Left ventricle myocardium superior (tissue), 1 donor: Measurements from ENCODE around the gene SPINT2. TPM values are rescaled to one million over a fixed set of nuclear protein-coding genes. Genes with fewer than 3 reads are reported as not detected.
"Not testable (repeated sequence)": the region's sequence is repeated elsewhere in the genome, so short reads cannot be mapped to it uniquely, and the experiment has no call there.

ENCODE experiments used
- ATAC-seq: fragments of 200-7000 bp; cut with Tn5 transposase; one replicate; pipeline ENCODE4 v1.9.1; 2020; ENCODE audit warnings: mild to moderate bottlenecking, moderate library complexity
- DNase-seq: peaks from one replicate; pipeline ENCODE4 v3.0.0-alpha.2; 2020
- intact Hi-C: fragments of 100-400 bp; cut with micrococcal nuclease; formaldehyde crosslinking; loops from one replicate; pipeline ENCODE4 v1.11.0; 2022
- long read RNA-seq: library from polyadenylated mRNA; unstranded; transcript quantifications from one replicate; pipeline ENCODE4 v2.0.0, GENCODE V29; 2021
- total RNA-seq: library from RNA; stranded (reverse); fragmentation: NEBNext Ultra II Directional; extraction: Animal tissue kit (Norgen Biotek cat#: 25700); gene quantifications from one replicate; pipeline ENCODE4 v1.2.1, GENCODE V29; 2021
- donor health status: DM: no; HTN: yes; CAD: no; lungs with severe emphysema.

SPINT2 gene
- 9.9 TPM for total RNA-seq
- long read RNA-seq, transcript SPINT2-201 (7 exons, 1,802 nt): major isoform, 44 of 51 reads
- long read RNA-seq, partial matches to known transcripts: 3 of 51 reads
- long read RNA-seq, other reads (novel, unspliced or antisense): 4 of 51 reads

DNA sequence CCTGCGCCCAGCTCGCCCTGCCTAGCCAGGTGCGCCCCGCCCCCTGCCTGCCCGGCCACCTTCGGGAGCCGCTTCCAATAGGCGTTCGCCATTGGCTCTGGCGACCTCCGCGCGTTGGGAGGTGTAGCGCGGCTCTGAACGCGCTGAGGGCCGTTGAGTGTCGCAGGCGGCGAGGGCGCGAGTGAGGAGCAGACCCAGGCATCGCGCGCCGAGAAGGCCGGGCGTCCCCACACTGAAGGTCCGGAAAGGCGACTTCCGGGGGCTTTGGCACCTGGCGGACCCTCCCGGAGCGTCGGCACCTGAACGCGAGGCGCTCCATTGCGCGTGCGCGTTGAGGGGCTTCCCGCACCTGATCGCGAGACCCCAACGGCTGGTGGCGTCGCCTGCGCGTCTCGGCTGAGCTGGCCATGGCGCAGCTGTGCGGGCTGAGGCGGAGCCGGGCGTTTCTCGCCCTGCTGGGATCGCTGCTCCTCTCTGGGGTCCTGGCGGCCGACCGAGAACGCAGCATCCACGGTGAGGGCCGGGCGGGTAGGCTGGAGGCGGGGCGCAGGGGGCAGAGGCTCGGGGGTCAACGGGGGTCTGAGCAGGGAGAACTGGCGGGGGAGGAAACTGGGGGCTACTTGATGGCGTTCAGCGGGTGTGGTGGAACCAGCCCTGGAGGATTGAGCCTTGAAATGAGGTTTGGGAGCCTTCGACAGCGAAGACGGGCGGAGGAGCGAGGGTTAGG, at the start of gene SPINT2:
Gene SPINT2, plus strand, starts transcription at position 88 of the 727 bp plus-strand sequence. Its CDS starts 320 bp downstream, at position 408.
- ATAC-seq (peak; percentile 46), DNase-seq (peak; percentile 58)
- intact Hi-C loops: no loop called here

DNA sequence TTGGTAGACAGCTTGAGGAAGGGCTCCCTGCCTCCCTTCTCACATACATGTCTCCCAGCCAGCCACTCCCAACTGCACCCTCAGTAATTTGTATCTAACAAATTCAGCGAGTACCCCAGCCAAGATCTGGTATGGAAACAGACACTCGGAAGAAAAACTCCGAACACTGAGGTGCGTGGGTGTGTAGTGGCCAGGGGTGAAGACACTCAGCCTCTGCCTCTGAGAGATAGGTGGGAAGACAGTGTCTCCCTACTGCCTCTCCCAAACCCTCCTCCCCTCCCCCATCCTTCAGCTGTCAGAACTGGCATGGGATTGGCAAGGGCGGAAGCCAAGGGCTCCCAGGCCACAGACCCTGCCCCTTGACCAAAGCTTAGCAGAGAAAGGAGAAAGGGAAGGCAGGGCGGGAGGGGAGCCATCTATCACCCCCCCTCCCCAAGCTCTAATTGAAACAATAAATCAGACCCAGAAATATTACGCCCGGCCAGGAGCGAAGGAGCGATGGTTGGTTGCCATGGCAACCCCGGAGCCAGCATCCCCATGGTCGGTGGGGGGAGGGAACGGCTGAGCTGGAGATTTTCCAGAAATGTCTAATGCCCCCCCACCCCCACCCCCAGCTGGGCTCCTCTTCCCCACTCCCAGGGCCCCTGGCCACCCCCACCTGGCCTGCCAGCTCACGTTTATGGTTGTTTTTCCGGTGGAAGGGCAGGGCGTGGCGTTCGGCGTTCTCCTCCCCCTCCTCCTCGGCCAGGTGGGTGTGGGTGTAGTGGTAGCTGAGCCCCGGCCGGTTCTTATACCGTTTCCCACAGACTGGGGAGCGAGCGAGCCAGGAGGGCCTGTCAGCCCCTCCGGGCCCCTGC, 47.4 kb upstream of the SPINT2 start:
- DNase-seq (no peak), ATAC-seq (no peak)
- intact Hi-C loops: no loop called here

GRCh38 chr19:38218204-38218603, 46.2 kb upstream of the SPINT2 start:
- DNase-seq: no peak
- intact Hi-C loops: no loop called here
- ATAC-seq: no peak

GRCh38 chr19:38219221-38219620, 45.2 kb upstream of the SPINT2 start:
- intact Hi-C loops: no loop called here
- ATAC-seq: no peak
- DNase-seq: no peak

- ATAC-seq (no peak), DNase-seq (no peak)
- intact Hi-C loops: no loop called here
Measured at GRCh38 chr19:38221421-38221820, 43.0 kb upstream of the SPINT2 start.

DNA sequence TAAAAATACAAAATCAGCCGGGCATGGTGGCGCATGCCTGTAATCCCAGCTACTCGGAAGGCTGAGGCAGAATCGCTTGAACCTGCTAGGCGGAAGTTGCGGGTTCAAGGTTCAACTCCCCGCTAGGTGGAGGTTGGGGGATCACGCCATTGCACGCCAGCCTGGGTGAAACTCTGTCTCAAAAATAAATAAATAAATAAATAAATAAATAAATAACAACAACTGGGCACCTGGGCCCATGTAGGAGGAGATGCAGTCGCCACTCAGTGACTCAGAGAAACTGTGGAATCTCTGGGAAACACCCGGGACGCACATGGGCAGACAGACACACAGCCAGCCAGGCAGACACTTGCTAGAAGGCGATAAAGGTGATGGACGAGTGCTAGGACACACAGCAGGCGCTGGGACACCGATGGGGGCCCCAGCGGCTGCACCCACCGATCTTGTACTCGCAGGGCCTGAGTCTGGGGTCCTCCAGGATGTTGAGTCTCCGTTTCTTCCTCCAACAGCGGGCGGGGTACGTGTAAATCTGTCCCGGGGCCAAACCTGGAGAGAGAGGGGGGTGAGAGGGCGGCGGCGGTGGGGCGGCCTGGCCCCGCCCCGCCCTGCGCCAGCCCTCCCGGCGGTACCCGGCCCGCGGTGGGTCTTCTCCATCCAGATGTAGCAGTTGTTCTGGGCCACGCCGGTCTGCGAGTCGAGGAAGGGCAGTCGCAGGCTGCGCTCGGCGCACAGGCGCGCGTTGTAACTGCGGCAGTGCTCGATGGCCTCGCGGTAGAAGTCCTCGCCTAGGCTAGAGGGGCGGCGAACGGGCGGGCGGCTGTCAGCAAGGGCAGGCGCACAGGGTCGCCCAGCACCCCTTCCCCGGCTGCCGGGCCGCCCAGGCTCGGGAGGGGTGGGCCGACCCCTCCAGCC, 42.2 kb upstream of the SPINT2 start:
- intact Hi-C loops: no loop called here
- ATAC-seq (no peak), DNase-seq (no peak)

- ATAC-seq: no peak
- no peak for DNase-seq
- intact Hi-C loops: no loop called here
Measured at GRCh38 chr19:38223119-38223523, 41.3 kb upstream of the SPINT2 start.

DNA sequence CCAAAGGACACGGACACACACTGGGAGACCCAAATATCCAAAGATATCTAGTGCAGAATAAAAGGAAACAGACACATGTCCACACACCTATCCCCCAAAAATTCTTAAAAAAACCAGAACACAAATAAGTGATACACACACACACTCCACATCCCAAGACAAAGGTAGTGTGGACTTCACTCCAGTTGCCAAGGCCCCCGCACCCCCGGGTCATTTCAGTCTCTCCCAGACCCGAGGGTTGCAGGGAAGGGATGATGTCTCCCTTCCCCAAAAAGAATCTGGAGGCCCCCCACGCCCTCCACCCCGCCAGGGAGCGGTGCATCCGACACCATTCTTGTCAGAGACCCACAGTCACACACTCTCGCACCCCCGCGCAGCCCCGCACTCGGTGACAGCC, 40.8 kb upstream of the SPINT2 start:
- DNase-seq: no peak
- intact Hi-C loops: no loop called here

GRCh38 chr19:38224014-38224862, 40.1 kb upstream of the SPINT2 start, which contains the start of gene DPF1:
Gene DPF1 (minus strand): TSS chr19:38224222. CDS start chr19:38224142, 80 bp downstream.
- ATAC-seq (peak; percentile 85), DNase-seq (peak; percentile 65)
- intact Hi-C loops: no loop called here

More for the DNA sequence above, 40.8 kb upstream of the SPINT2 start:
- ATAC-seq: no peak

DNA sequence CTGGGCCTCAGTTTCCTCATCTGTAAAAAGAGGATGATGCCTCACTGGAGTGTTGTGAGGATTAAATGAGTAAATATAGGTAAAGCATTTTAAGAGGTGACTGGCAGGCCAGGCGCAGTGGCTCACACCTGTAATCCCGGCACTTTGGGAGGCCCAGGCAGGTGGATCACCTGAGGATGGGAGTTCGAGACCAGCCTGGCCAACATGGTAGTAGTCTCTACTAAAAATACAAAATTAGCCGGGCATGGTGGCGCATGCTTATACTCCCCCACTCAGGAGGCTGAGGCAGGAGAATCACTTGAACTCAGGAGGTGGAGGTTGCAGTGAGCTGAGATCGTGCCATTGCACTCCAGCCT, 39.5 kb upstream of the SPINT2 start:
- ATAC-seq, DNase-seq, intact Hi-C loops: not testable (repeated sequence)

- DNase-seq (no peak), ATAC-seq (no peak)
- intact Hi-C loops: no loop called here
Measured at GRCh38 chr19:38227287-38228004, 36.9 kb upstream of the SPINT2 start.

DNA sequence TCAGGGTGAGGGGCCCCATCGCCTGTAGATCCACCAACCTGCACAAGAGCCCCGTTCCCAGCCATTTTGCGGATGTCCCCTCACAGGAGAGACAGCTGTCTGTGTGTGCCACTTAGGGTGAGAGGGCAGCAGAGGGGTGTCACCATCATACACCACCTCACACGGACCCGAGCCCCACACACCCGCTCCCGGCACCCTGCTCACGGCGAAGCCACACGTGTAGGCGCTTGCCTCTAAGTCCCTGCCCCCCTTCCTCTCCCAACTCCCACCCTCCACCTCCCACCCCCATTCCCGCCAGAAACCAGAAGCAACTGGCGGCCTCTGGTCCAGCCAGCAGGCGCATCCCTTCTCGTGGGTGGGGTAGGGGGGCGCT, 36.4 kb upstream of the SPINT2 start:
- DNase-seq (no peak), ATAC-seq (no peak)
- intact Hi-C loops: no loop called here

DNA sequence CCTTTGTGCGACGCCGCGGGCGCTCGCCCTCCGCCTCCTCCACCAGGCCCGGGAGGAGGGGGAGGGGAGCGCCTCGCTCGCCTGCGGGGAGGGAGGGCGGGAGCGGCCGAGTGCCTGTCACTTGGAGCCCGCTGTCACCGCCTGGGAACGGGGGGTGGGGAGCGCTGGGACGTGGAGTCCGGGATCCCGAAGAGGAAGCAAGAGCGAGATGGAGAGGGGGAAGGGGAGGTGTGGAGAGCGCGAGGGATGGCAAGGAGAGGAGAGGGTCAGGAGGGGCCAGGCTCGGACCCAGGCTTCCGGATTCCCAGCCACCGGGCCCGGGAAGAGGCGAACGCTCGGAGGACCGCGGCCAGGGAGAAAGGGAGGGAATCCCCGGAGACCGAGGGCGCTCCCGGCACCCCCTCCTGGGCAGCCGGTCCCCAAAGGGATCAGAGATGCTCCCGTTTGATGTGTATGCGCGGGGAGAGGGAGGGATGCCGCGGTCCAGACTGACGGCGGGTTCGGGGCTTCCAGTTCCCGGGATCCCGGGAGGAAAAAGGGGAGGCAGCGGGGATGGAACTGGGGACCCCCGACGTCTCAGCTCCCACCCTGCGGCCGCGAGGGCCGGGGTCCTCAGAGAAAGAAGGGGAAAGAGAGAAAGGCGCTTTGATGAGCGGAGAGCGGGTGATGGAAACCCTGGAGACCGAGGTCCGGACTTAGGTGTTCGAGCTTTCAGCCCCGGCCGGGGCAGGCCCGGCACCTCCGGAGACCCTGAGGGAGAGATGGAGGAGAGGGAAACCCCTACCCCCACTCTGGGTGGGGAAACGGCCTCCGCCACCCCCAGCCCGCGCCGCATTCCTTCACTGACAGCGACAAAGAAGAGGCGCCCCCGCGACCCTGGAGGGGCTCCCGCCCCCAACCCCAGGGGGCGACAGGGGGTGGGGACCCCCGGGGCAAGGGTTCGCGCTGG, 35.6 kb upstream of the SPINT2 start:
- DNase-seq (peak; percentile 46), ATAC-seq (no peak)
- intact Hi-C loops: no loop called here

GRCh38 chr19:38229585-38230073, 34.7 kb upstream of the SPINT2 start:
- peak; percentile 80 for DNase-seq
- intact Hi-C loops: no loop called here
- peak; percentile 91 for ATAC-seq

GRCh38 chr19:38230506-38231133, 33.8 kb upstream of the SPINT2 start:
- ATAC-seq, DNase-seq, intact Hi-C loops: not testable (repeated sequence)

GRCh38 chr19:38231918-38232317, 32.5 kb upstream of the SPINT2 start:
- DNase-seq (no peak), ATAC-seq (no peak)
- intact Hi-C loops: no loop called here
